WTC11 (cell line): ENCODE measurements around the gene SCYL3. TPM values are rescaled to one million over a fixed set of nuclear protein-coding genes. Genes with fewer than 3 reads are reported as not detected.

Source experiments
- ATAC-seq: fragments of 200-7000 bp; cut with Tn5 transposase; 2 replicates; pipeline ENCODE4 v1.10.0; 2021; ENCODE audit warnings: mild to moderate bottlenecking, moderate library complexity
- CTCF ChIA-PET: fragments of 300-600 bp; sonication (Branson Sonifier 250); formaldehyde crosslinking; loops from one replicate; lab custom pipeline; 2021; ENCODE audit warnings: antibody characterized with exemption; lab: Charles Lee
- POLR2A ChIA-PET: fragments of 350-600 bp; sonication (Branson Sonifier 250); formaldehyde crosslinking; loops from one replicate; lab custom pipeline; 2021; ENCODE audit warnings: antibody characterized with exemption; lab: Charles Lee
- DNase-seq: peaks from one replicate; pipeline ENCODE4 v3.0.0; 2021; ENCODE audit warnings: low spot score
- H3K27ac Mint-ChIP-seq: 2 replicates; pipeline ENCODE4 v1.8.0; 2021; ENCODE audit warnings: mixed read lengths
- H3K27me3 Mint-ChIP-seq: 2 replicates; pipeline ENCODE4 v1.8.0; 2021; ENCODE audit warnings: low read depth, mild to moderate bottlenecking, moderate library complexity, mixed read lengths
- H3K36me3 Mint-ChIP-seq: 2 replicates; pipeline ENCODE4 v1.8.0; 2021; ENCODE audit warnings: mixed read lengths
- H3K4me1 Mint-ChIP-seq: 2 replicates; pipeline ENCODE4 v1.8.0; 2022; ENCODE audit warnings: mixed read lengths
- H3K4me3 Mint-ChIP-seq: 2 replicates; pipeline ENCODE4 v1.8.0; 2021; ENCODE audit warnings: mild to moderate bottlenecking, moderate library complexity, mixed read lengths
- H3K9me3 Mint-ChIP-seq: 2 replicates; pipeline ENCODE4 v1.8.0; 2021; ENCODE audit warnings: mixed read lengths
- OVOL2 ChIP-seq: fragments of 250-450 bp; sonication (Bioruptor Pico); IDR thresholded peaks from 2 replicates; pipeline ENCODE4 v1.9.0; 2021; ENCODE audit warnings: mild to moderate bottlenecking, borderline replicate concordance
- TP53 ChIP-seq: sonication (generic); formaldehyde crosslinking; IDR thresholded peaks from 2 replicates; pipeline ENCODE4 v1.8.1; 2023; ENCODE audit warnings: mild to moderate bottlenecking, missing genetic modification reagents
- ZNF396 ChIP-seq: fragments of 250-450 bp; sonication (Bioruptor Pico); IDR thresholded peaks from 2 replicates; pipeline ENCODE4 v1.8.0; 2021; ENCODE audit warnings: mild to moderate bottlenecking, moderate library complexity, borderline replicate concordance
- total RNA-seq: library from RNA; stranded (reverse); gene quantifications from 3 replicates; pipeline ENCODE4 v1.2.3, GENCODE V29; 2021
- TF ChIP-seq, protein P1 (sequence below): sonication (generic); formaldehyde crosslinking; IDR thresholded peaks from 2 replicates; pipeline ENCODE4 v1.8.0; 2023; ENCODE audit warnings: missing genetic modification reagents, mild to moderate bottlenecking, borderline replicate concordance
- TF ChIP-seq, protein P2 (sequence below): sonication (generic); formaldehyde crosslinking; conservative IDR thresholded peaks from 2 replicates; pipeline ENCODE4 v1.8.1; 2023; ENCODE audit warnings: mild to moderate bottlenecking, low read depth, missing genetic modification reagents, moderate library complexity
- TF ChIP-seq, protein P3 (sequence below): fragments of 200-600 bp; IDR thresholded peaks from 2 replicates; pipeline ENCODE4 v1.8.0; 2022; ENCODE audit warnings: antibody characterized with exemption
- TF ChIP-seq, protein P4 (sequence below): sonication (generic); formaldehyde crosslinking; IDR thresholded peaks from 2 replicates; pipeline ENCODE4 v1.8.1; 2023; ENCODE audit warnings: mild to moderate bottlenecking, missing genetic modification reagents
- TF ChIP-seq, protein P5 (sequence below): sonication (generic); formaldehyde crosslinking; IDR thresholded peaks from 2 replicates; pipeline ENCODE4 v1.8.1; 2023; ENCODE audit warnings: mild to moderate bottlenecking, moderate library complexity, missing genetic modification reagents
- TF ChIP-seq, protein P6 (sequence below): sonication (generic); formaldehyde crosslinking; IDR thresholded peaks from 2 replicates; pipeline ENCODE4 v1.8.1; 2023; ENCODE audit warnings: mild to moderate bottlenecking, missing genetic modification reagents, borderline replicate concordance

The SCYL3 gene
- total RNA-seq, 1 experiment from 2014 or later = 5.3 TPM

DNA sequence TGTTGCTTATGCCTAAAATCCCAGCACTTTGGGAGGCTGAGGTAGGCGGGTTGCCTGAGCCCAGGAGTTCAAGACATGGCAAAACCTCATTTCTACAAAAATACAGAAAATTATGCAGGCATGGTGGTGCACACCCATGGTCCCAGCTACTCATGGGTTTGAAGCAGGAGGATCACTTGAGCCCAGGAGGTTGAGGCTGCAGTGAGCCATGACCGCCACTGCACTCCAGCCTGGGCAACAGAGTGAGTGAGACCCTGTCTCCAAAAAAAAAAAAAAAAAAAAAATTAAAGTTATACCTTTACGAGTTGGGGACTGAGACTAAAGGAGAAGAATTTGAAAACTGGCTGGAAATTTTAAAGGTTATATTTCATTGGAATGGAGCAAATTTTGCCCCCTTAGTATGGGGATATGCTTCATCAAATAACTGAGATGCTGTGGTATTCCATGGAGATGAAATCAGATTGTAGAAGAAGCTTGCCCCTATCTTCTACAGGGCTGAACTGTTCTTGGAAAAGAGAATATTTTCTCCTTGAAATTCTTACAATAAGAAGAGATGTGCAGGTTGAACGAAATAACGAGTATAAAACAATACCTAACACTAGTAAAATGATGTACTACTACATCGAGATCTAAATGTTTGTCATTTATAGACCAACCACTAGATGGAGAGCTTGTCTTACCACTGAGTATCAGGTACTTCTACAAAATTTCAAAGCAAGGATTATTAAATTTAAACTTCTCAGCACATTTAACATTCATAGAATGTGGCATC lies 34.9 kb upstream of the SCYL3 start:
- no peaks in the 10 kb centered on the region for H3K36me3 Mint-ChIP-seq
- TF ChIP-seq, protein P1, sequence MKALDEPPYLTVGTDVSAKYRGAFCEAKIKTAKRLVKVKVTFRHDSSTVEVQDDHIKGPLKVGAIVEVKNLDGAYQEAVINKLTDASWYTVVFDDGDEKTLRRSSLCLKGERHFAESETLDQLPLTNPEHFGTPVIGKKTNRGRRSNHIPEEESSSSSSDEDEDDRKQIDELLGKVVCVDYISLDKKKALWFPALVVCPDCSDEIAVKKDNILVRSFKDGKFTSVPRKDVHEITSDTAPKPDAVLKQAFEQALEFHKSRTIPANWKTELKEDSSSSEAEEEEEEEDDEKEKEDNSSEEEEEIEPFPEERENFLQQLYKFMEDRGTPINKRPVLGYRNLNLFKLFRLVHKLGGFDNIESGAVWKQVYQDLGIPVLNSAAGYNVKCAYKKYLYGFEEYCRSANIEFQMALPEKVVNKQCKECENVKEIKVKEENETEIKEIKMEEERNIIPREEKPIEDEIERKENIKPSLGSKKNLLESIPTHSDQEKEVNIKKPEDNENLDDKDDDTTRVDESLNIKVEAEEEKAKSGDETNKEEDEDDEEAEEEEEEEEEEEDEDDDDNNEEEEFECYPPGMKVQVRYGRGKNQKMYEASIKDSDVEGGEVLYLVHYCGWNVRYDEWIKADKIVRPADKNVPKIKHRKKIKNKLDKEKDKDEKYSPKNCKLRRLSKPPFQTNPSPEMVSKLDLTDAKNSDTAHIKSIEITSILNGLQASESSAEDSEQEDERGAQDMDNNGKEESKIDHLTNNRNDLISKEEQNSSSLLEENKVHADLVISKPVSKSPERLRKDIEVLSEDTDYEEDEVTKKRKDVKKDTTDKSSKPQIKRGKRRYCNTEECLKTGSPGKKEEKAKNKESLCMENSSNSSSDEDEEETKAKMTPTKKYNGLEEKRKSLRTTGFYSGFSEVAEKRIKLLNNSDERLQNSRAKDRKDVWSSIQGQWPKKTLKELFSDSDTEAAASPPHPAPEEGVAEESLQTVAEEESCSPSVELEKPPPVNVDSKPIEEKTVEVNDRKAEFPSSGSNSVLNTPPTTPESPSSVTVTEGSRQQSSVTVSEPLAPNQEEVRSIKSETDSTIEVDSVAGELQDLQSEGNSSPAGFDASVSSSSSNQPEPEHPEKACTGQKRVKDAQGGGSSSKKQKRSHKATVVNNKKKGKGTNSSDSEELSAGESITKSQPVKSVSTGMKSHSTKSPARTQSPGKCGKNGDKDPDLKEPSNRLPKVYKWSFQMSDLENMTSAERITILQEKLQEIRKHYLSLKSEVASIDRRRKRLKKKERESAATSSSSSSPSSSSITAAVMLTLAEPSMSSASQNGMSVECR (CRISPR knock-in tag) = no peak
- TF ChIP-seq, protein P2, sequence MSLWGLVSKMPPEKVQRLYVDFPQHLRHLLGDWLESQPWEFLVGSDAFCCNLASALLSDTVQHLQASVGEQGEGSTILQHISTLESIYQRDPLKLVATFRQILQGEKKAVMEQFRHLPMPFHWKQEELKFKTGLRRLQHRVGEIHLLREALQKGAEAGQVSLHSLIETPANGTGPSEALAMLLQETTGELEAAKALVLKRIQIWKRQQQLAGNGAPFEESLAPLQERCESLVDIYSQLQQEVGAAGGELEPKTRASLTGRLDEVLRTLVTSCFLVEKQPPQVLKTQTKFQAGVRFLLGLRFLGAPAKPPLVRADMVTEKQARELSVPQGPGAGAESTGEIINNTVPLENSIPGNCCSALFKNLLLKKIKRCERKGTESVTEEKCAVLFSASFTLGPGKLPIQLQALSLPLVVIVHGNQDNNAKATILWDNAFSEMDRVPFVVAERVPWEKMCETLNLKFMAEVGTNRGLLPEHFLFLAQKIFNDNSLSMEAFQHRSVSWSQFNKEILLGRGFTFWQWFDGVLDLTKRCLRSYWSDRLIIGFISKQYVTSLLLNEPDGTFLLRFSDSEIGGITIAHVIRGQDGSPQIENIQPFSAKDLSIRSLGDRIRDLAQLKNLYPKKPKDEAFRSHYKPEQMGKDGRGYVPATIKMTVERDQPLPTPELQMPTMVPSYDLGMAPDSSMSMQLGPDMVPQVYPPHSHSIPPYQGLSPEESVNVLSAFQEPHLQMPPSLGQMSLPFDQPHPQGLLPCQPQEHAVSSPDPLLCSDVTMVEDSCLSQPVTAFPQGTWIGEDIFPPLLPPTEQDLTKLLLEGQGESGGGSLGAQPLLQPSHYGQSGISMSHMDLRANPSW = no peak
- no peak for TF ChIP-seq TP53 (CRISPR knock-in tag)
- TF ChIP-seq, protein P3, sequence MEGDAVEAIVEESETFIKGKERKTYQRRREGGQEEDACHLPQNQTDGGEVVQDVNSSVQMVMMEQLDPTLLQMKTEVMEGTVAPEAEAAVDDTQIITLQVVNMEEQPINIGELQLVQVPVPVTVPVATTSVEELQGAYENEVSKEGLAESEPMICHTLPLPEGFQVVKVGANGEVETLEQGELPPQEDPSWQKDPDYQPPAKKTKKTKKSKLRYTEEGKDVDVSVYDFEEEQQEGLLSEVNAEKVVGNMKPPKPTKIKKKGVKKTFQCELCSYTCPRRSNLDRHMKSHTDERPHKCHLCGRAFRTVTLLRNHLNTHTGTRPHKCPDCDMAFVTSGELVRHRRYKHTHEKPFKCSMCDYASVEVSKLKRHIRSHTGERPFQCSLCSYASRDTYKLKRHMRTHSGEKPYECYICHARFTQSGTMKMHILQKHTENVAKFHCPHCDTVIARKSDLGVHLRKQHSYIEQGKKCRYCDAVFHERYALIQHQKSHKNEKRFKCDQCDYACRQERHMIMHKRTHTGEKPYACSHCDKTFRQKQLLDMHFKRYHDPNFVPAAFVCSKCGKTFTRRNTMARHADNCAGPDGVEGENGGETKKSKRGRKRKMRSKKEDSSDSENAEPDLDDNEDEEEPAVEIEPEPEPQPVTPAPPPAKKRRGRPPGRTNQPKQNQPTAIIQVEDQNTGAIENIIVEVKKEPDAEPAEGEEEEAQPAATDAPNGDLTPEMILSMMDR = peak; percentile 50; the same call in 1 of the 2 replicates
- H3K4me3 Mint-ChIP-seq = no peak overlapping the region
- no peaks in the 10 kb centered on the region for H3K27me3 Mint-ChIP-seq
- CTCF ChIA-PET = interaction anchor here (0.6 to 1.4 kb wide), 6 partner anchors 20 to 760 kb away, joined by 3 to 6 read pairs (median 4); no protein-coding TSS in a partner anchor
- ATAC-seq (peak; percentile 56), DNase-seq (no peak)
- no peak overlapping the region for H3K27ac Mint-ChIP-seq
- POLR2A ChIA-PET = no interaction called here
- H3K9me3 Mint-ChIP-seq = no peaks in the 10 kb centered on the region
- H3K4me1 Mint-ChIP-seq = no peaks in the 10 kb centered on the region

DNA sequence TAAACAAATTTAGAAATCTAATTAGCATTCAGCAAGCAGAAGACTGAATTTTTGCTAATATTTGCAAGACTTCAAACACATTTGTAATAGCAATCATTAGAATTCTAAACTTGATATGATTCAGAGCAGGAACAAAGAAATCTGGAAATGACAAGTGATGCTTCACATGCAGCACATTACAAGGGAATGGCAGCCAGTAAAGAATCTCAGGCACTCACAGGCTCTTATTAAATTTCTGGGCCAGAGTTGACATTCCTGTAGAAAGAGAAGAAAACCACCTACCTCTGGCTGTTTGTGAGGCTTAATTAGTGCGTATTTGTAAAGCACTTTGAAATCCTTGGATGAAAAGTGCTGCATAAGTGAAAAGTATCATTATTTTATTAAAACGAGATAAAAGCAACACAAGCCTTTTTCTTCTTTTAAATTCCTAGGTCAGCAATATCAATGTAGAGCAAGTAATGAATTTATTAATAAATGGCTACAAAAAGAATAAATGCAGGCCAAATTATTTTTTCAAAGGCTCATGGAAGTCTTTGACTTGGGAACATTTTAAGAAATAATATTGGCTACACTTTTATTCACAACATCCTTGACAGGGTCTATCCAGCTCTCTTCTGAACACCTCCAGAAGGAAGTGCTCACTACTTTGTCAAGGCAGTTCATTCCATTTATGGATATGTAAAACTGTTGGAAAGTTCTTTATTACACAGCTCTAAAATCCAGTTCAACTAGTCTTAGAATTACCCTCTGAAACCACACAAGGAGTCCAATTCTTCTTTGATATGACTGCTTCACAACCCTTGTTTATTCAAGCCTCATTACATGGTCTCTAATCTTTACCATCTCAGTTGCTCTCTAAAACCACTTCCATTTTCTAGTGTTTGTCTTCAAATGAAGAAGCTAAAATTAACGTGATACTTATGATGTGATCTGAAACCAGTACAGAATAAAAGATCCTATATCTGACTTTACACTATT lies 32.1 kb upstream of the SCYL3 start:
- ATAC-seq = no peak
- POLR2A ChIA-PET = no interaction called here
- Mint-ChIP-seq H3K9me3 (no peaks in the 10 kb centered on the region), H3K36me3 (no peaks in the 10 kb centered on the region), H3K27ac (no peak overlapping the region), H3K4me3 (no peak overlapping the region), H3K27me3 (no peaks in the 10 kb centered on the region), H3K4me1 (no peaks in the 10 kb centered on the region)
- CTCF ChIA-PET = no interaction called here
- DNase-seq = no peak
- TF ChIP-seq, protein P4, sequence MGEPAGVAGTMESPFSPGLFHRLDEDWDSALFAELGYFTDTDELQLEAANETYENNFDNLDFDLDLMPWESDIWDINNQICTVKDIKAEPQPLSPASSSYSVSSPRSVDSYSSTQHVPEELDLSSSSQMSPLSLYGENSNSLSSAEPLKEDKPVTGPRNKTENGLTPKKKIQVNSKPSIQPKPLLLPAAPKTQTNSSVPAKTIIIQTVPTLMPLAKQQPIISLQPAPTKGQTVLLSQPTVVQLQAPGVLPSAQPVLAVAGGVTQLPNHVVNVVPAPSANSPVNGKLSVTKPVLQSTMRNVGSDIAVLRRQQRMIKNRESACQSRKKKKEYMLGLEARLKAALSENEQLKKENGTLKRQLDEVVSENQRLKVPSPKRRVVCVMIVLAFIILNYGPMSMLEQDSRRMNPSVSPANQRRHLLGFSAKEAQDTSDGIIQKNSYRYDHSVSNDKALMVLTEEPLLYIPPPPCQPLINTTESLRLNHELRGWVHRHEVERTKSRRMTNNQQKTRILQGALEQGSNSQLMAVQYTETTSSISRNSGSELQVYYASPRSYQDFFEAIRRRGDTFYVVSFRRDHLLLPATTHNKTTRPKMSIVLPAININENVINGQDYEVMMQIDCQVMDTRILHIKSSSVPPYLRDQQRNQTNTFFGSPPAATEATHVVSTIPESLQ (CRISPR knock-in tag) = no peak
- TF ChIP-seq ZNF396 (no peak), OVOL2 (CRISPR knock-in tag) (no peak)
- TF ChIP-seq, protein P3 = no peak
- TF ChIP-seq, protein P5, sequence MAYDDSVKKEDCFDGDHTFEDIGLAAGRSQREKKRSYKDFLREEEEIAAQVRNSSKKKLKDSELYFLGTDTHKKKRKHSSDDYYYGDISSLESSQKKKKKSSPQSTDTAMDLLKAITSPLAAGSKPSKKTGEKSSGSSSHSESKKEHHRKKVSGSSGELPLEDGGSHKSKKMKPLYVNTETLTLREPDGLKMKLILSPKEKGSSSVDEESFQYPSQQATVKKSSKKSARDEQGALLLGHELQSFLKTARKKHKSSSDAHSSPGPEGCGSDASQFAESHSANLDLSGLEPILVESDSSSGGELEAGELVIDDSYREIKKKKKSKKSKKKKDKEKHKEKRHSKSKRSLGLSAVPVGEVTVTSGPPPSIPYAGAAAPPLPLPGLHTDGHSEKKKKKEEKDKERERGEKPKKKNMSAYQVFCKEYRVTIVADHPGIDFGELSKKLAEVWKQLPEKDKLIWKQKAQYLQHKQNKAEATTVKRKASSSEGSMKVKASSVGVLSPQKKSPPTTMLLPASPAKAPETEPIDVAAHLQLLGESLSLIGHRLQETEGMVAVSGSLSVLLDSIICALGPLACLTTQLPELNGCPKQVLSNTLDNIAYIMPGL (CRISPR knock-in tag) = no peak
- TF ChIP-seq, protein P6, sequence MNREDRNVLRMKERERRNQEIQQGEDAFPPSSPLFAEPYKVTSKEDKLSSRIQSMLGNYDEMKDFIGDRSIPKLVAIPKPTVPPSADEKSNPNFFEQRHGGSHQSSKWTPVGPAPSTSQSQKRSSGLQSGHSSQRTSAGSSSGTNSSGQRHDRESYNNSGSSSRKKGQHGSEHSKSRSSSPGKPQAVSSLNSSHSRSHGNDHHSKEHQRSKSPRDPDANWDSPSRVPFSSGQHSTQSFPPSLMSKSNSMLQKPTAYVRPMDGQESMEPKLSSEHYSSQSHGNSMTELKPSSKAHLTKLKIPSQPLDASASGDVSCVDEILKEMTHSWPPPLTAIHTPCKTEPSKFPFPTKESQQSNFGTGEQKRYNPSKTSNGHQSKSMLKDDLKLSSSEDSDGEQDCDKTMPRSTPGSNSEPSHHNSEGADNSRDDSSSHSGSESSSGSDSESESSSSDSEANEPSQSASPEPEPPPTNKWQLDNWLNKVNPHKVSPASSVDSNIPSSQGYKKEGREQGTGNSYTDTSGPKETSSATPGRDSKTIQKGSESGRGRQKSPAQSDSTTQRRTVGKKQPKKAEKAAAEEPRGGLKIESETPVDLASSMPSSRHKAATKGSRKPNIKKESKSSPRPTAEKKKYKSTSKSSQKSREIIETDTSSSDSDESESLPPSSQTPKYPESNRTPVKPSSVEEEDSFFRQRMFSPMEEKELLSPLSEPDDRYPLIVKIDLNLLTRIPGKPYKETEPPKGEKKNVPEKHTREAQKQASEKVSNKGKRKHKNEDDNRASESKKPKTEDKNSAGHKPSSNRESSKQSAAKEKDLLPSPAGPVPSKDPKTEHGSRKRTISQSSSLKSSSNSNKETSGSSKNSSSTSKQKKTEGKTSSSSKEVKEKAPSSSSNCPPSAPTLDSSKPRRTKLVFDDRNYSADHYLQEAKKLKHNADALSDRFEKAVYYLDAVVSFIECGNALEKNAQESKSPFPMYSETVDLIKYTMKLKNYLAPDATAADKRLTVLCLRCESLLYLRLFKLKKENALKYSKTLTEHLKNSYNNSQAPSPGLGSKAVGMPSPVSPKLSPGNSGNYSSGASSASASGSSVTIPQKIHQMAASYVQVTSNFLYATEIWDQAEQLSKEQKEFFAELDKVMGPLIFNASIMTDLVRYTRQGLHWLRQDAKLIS (CRISPR knock-in tag) = no peak
